Natural killer cell treated with Interleukin-12 subunit alpha and Interleukin-12 subunit beta and Interleukin-15 and Interleukin-18, amount 100 ng/mL, for 72 hours (primary cell): Measurements from ENCODE around the gene XYLT2. TPM values are rescaled to one million over a fixed set of nuclear protein-coding genes. Genes with fewer than 3 reads are reported as not detected.
"Not testable (repeated sequence)": the region's sequence is repeated elsewhere in the genome, so short reads cannot be mapped to it uniquely, and the experiment has no call there.

ENCODE experiments used
- ATAC-seq, 2 donors: fragments of 150-1000 bp; cut with Tn5 transposase in 1 of 2; sonication (Bioruptor Pico), chemical (Tn5 transposase) in 1 of 2; 2 replicates each; pipeline ENCODE4 v1.10.0; 2021
- DNase-seq: peaks from one replicate; pipeline ENCODE4 v3.0.0; 2022; ENCODE audit warnings: low spot score
- H3K27ac Mint-ChIP-seq, 2 donors: 1 replicate in 1 of 2; 2 replicates in 1 of 2; pipeline ENCODE4 v1.8.0; 2022; ENCODE audit warnings: mixed read lengths in 2 of 2, mild to moderate bottlenecking in 1 of 2, moderate library complexity in 1 of 2
- H3K27me3 Mint-ChIP-seq, 2 donors: 1 replicate in 1 of 2; 2 replicates in 1 of 2; pipeline ENCODE4 v1.8.0; 2022; ENCODE audit warnings: mixed read lengths in 2 of 2
- H3K36me3 Mint-ChIP-seq: one replicate; pipeline ENCODE4 v1.8.0; 2022; ENCODE audit warnings: mixed read lengths
- H3K4me1 Mint-ChIP-seq, 2 donors: 1 replicate in 1 of 2; 2 replicates in 1 of 2; pipeline ENCODE4 v1.8.0; 2022; ENCODE audit warnings: low read depth in 2 of 2, mixed read lengths in 2 of 2, mild to moderate bottlenecking in 1 of 2
- H3K4me3 Mint-ChIP-seq: one replicate; pipeline ENCODE4 v1.8.0; 2022; ENCODE audit warnings: mixed read lengths
- H3K9me3 Mint-ChIP-seq: 2 replicates; pipeline ENCODE4 v1.8.0; 2022; ENCODE audit warnings: mixed read lengths
- total RNA-seq, 2 donors: library from RNA; stranded (reverse); gene quantifications; one replicate each; pipeline ENCODE4 v1.2.3, GENCODE V29; 2022

Gene XYLT2
- total RNA-seq = 10 to 100 TPM; 19.6 to 27.1 TPM

DNA sequence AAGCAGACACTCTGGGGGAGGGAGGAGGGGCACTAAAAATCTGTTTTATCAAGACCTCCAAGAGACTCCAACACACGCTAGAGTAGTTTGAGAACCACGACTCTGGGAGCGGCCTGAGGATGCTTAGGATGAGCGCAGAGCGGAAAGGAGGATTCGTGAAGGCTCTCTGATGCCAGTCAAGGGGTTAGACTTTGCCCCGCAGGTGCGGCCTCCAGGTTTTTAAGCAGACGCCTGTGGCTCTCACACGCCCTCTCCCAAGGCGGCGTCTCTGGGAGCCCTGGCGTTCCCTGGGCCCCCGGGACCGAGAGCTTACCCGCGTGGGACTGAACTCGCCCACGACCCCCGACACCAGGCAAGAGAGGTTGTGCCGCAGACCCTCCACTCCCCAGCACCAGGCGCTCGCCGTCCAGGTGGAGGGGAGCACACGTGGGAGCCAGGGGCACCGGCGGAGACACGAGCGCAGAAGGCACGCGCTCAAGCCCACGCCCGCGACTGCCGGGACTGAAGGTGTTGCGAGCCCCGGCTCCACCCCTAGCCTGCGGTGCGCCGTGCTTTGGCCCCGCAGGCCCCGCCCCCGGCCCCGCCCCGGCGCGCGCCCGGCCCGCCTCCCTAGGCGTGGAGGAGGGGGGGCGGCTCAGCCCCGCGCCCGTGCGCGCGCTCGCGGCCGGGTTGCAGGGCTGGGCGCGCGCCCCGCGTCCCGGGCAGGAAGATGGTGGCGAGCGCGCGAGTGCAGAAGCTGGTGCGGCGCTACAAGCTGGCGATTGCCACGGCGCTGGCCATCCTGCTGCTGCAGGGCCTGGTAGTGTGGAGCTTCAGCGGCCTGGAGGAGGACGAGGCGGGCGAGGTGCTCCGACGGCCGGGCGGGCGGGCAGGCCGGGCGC is at the start of gene XYLT2:
XYLT2 (plus strand) TSS at position 695 of the 881 bp plus-strand sequence; CDS start at position 710, 15 bp downstream.
- peak; percentile 95 to 98 for ATAC-seq
- H3K27ac Mint-ChIP-seq = peak within 1 kb of the TSS; percentile 57 to 78

DNA sequence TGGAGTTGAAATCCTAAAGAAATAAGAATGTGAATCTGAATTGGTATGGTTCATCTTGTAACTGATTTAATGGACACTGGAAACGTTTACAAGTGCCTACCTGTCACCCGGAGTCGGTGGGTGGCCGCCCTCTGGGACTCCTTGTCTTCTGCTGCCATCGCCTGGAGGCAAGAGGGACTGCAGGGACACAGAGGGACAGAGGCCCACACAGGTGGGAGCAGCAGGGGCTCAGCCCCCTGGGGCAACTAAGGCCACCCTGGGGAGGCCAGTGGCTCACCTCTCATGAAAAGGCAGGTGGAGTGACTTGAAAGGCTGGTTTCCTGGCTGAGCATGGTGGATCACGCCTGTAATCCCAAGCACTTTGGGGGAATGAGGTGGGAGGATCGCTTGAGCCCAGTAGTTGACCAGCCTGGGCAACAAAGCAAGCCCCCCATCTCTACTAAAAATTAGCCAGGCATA is 48.5 kb upstream of the XYLT2 start:
- Mint-ChIP-seq H3K4me1 (peaks cover under 1 to 10% of the 10 kb centered on the region in 2 donors), H3K9me3 (no peaks in the 10 kb centered on the region), H3K27ac (no peak overlapping the region), H3K27me3 (peaks cover 17 to 19% of the 10 kb centered on the region in 2 donors), H3K36me3 (no peaks in the 10 kb centered on the region), H3K4me3 (no peak overlapping the region)
- DNase-seq (peak; percentile 65), ATAC-seq (peak; percentile 87 to 91)

More for the DNA sequence above, at the start of gene XYLT2:
- peak; percentile 94 for DNase-seq
- Mint-ChIP-seq H3K36me3 (no peaks in the 10 kb centered on the region), H3K9me3 (no peaks in the 10 kb centered on the region), H3K4me3 (peak within 1 kb of the TSS; percentile 85), H3K4me1 (peaks cover 9 to 22% of the 10 kb centered on the region in 2 donors), H3K27me3 (no peaks in the 10 kb centered on the region)

DNA sequence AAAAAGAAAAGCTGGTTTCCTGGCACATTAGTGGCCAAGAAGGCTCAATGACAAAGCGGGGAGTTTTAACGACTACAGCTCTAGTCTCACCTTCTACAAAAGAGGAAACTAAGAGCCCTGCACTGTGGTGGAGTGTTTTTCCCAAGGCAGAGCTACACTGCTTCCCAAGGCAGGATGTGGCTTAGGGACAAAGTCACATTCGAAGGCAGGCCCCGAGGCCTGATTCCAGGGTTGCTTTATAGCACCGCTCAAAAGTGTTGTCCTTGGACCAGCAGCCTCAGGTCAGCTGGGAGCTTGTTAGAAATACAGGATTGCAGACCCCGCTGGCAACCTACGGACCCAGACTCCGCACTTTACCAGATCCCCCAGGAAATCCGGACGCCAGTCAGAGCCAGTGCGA is 47.9 kb upstream of the XYLT2 start:
- H3K27ac Mint-ChIP-seq = no peak overlapping the region
- no peaks in the 10 kb centered on the region for H3K9me3 Mint-ChIP-seq
- H3K4me3 Mint-ChIP-seq = no peak overlapping the region
- H3K27me3 Mint-ChIP-seq = peaks cover 17 to 19% of the 10 kb centered on the region in 2 donors
- no peaks in the 10 kb centered on the region for H3K36me3 Mint-ChIP-seq
- H3K4me1 Mint-ChIP-seq = peaks cover 0 to 5% of the 10 kb centered on the region in 2 donors
- DNase-seq (no peak), ATAC-seq (no peak)

DNA sequence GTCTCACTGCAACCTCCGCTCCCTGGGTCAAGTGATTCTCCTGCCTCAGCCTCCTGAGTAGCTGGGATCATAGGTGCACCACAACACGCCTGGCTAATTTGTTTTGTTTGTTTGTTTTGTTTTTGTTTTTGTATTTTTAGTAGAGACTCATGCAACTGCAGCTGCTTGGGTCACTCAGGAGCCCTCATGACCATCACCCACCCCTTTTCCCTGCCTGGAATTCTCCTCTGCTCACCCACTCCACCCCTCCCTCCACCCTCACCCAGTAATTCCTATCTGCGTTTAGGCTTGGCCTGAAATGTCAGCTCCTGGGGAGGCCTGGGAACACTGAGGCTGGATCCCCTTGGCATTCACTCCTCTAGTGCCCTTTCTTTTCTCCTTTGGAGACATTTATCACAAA is 46.1 kb upstream of the XYLT2 start:
- ATAC-seq (no peak), DNase-seq (no peak)
- Mint-ChIP-seq H3K36me3 (no peaks in the 10 kb centered on the region), H3K27me3 (peaks cover 13 to 19% of the 10 kb centered on the region in 2 donors), H3K27ac (no peak overlapping the region), H3K4me3 (no peak overlapping the region), H3K4me1 (peaks cover 0 to 5% of the 10 kb centered on the region in 2 donors), H3K9me3 (no peaks in the 10 kb centered on the region)

DNA sequence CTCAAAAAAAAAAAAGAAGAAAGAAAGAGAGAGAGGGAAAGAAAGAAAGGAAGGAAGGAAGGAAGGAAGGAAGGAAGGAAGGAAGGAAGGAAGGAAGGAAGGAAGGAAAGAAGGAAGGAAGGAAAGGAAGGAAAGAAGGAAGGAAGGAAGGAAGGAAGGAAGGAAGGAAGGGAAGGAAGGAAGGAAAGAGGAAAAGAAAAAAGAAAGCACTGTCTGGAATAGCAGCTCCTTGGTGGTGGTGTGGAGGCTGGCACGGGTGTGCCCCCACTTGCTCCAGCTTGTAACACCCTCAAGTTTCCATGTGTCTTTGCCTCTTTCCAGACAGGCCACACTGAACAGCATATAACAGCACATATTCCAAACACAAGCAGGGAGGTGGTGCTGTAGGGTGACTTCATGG is 45.1 kb upstream of the XYLT2 start:
- ATAC-seq, H3K4me3 Mint-ChIP-seq, DNase-seq, H3K9me3 Mint-ChIP-seq, H3K4me1 Mint-ChIP-seq, H3K27ac Mint-ChIP-seq, H3K36me3 Mint-ChIP-seq: not testable (repeated sequence)
- peaks cover 9 to 13% of the 10 kb centered on the region in 2 donors for H3K27me3 Mint-ChIP-seq

DNA sequence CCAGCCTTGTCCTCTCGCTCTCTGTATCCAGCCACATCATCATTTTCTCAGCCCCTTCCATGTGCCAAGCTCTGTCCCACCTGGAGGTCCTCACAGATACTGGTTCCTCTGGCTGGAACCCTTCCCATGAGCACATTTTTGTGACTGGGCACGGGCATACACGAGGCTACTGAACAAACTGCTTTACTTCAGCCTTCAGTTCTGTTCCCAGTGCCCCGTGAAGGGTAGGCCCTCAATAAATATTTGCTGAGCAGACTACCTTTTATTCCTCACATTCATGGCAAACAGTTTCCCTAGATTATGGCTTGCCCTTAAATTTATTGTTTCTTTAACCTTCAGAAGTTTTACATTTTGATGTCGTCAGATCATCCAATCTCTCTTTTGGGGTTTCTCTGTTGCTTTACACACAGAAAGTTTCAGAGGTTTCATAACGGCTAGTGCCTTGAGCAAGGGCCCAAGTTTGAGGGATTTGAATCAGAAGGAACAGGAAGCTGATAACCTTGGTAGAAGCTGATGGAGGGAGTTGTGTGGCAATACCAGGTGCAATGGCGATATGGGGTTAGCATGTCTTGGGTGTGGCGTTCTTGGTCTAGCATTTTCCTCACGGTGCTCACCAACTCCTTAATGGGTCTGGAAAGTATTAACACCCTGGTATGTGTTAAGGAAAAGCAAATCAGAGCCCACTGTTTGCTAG is 43.9 kb upstream of the XYLT2 start:
- no peak for ATAC-seq
- DNase-seq = no peak
- Mint-ChIP-seq H3K36me3 (no peaks in the 10 kb centered on the region), H3K27ac (peak overlapping the region in 1 of 2 donors; percentile 19), H3K9me3 (no peaks in the 10 kb centered on the region), H3K27me3 (peaks cover 5 to 18% of the 10 kb centered on the region in 2 donors), H3K4me1 (peaks cover 0 to 5% of the 10 kb centered on the region in 2 donors), H3K4me3 (no peak overlapping the region)

DNA sequence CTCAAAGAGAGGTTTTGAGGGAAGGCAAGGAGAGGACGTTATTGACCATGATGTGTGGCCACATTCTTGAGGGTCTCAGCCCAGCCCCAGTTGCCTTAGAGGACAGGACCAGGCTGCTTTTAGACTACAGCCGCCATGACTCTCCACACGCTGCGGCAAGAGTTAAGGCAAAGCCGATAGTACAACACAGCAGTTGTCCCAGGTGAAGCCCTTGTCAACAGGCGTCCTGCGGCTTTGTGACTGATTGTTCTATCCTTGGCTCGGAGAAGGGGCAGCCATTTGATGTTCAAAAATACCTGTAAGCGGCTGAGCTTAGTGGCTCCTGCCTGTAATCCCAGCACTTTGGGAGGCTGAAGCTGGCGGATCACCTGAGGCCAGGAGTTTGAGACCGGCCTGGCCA is 42.9 kb upstream of the XYLT2 start:
- Mint-ChIP-seq H3K9me3 (no peaks in the 10 kb centered on the region), H3K27me3 (peaks cover 5 to 14% of the 10 kb centered on the region in 2 donors), H3K36me3 (no peaks in the 10 kb centered on the region), H3K27ac (no peak overlapping the region), H3K4me1 (peaks cover 0 to 5% of the 10 kb centered on the region in 2 donors), H3K4me3 (no peak overlapping the region)
- no peak for DNase-seq
- ATAC-seq = no peak

DNA sequence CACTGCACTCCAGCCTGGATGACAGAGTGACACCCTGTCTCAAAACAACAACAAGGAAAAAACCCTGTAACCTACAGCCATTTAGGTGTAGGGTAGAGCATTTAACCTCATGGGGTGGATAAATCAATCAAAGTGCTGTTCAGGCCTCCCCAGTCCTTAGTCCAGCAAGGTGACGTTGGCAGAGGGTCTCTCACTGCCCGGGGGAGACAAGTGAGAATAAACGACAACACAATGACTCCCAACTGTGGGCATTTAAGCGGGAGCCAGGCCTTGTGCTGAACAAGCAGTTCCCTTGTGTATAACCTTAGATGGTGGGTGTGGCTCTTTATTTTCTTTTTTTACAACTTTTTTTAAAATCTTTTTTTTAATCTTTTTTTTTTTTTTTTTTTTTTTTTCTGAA is 42.3 kb upstream of the XYLT2 start:
- Mint-ChIP-seq H3K4me1 (peaks cover 0 to 5% of the 10 kb centered on the region in 2 donors), H3K36me3 (no peaks in the 10 kb centered on the region), H3K27me3 (peaks cover 5 to 14% of the 10 kb centered on the region in 2 donors), H3K27ac (no peak overlapping the region), H3K9me3 (no peaks in the 10 kb centered on the region), H3K4me3 (no peak overlapping the region)
- ATAC-seq (no peak), DNase-seq (no peak)

DNA sequence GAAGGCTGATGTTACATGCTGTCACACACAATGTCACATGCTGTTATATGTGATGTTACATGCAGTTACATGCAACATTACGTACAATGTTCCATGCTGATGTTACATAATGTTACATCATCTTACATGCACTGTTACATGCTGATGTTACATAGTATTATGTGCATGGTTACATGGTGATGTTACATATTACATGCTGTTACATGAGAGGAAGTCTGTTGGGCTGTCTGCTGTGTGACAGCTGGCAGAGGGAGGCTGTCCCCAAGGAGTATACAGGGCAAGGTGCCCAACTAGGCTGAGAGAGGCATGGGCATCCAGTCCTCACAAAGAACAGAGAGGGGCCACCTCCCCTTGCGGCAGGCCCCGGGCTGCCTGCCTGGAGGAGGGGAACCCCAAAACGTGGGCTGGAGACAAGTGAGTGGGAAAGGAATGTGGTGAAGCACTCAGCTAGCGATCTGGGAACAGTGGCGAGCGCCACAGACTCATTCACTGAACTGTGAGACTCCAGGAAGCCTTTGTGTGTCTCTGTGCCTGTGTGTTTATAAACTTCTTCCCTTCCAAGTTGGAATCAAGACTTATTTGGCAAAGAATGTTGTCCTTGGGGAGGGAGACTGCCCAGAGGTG is 41.0 kb upstream of the XYLT2 start:
- Mint-ChIP-seq H3K9me3 (no peaks in the 10 kb centered on the region), H3K36me3 (no peaks in the 10 kb centered on the region), H3K4me3 (no peak overlapping the region), H3K4me1 (peaks cover 0 to 5% of the 10 kb centered on the region in 2 donors), H3K27me3 (peaks cover 5 to 14% of the 10 kb centered on the region in 2 donors), H3K27ac (no peak overlapping the region)
- ATAC-seq (no peak), DNase-seq (no peak)

DNA sequence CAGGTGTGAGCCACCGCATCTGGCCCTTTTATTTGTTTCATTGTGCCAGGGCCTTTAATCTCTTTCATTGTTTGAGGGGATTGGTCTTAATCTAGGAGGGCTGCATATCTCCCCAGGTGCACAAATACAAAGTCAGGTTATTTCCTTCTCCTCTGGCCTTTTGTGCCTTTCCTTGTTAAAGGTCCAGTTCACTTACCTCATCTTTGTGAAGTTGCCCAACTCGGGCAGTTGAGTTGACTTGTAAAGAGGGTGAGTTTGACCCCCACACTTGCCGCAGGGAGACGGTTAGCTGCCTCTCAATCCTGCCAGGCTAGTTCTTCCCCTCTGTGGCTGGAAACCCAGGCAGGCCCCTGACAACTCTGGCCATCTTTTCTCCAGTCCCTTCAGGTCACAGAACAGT is 38.3 kb upstream of the XYLT2 start:
- Mint-ChIP-seq H3K4me3 (no peak overlapping the region), H3K27ac (no peak overlapping the region), H3K27me3 (peaks cover 16 to 20% of the 10 kb centered on the region in 2 donors), H3K36me3 (no peaks in the 10 kb centered on the region), H3K9me3 (no peaks in the 10 kb centered on the region), H3K4me1 (peaks cover 9 to 12% of the 10 kb centered on the region in 2 donors)
- no peak for DNase-seq
- no peak for ATAC-seq

DNA sequence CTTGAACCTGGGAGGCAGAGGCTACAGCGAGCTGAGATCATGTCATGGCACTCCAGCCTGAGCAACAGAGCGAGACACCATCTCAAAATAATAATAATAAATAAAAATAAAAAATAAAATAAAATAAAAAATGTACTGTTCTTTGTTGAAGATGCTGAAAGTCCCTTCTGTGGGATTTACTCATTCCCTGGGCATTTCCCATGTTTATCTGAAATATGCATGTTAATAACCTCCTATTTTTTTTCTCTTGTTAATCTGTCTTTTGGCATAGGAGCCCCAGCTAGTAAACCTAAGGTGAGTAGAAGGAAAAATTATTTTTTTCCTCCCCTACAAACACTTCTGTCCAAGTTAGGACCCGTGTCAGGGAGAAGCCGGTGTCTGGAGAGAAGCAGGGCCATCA is 37.3 kb upstream of the XYLT2 start:
- peaks cover 26 to 27% of the 10 kb centered on the region in 2 donors for H3K27me3 Mint-ChIP-seq
- no peak overlapping the region for H3K4me3 Mint-ChIP-seq
- no peaks in the 10 kb centered on the region for H3K36me3 Mint-ChIP-seq
- ATAC-seq (no peak), DNase-seq (no peak)
- no peaks in the 10 kb centered on the region for H3K9me3 Mint-ChIP-seq
- no peak overlapping the region for H3K27ac Mint-ChIP-seq
- H3K4me1 Mint-ChIP-seq = peaks cover 9 to 12% of the 10 kb centered on the region in 2 donors

DNA sequence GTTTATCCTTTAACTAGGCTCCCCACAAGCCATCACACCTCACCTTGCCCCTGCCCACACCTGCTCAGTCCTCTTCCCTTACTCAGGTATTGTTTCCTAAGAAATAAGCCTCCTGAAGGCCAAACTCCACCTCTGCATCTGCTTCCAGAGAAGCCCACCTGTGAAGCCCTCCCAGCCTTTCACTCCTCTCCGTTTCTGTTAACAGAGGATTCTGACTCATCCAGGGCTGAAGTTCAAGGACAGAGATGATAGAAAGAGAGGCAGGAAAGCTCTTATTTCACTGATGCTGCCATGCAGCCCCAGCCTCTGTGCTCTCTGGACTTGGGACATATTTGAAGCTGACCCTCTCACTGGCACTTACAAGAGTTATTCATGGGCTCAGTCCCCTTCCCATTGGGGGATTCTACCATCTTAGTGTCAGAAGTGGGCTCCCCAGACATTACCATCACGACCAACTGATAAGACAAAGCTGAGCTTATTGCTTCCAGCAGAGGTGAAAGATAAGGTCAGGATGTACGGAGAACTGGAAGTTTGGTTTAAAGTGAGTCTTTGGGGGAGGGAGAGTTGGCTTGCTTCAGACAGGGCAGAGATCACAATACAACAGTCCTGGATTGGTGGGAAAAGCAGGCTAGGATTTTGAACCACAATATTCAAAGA is 35.3 kb upstream of the XYLT2 start:
- peak overlapping the region; percentile 70 for H3K4me3 Mint-ChIP-seq
- H3K9me3 Mint-ChIP-seq = no peaks in the 10 kb centered on the region
- peak overlapping the region; percentile 34 to 43 for H3K27ac Mint-ChIP-seq
- peaks cover 31 to 38% of the 10 kb centered on the region in 2 donors for H3K27me3 Mint-ChIP-seq
- ATAC-seq (no peak), DNase-seq (no peak)
- H3K4me1 Mint-ChIP-seq = peaks cover 9 to 12% of the 10 kb centered on the region in 2 donors
- H3K36me3 Mint-ChIP-seq = no peaks in the 10 kb centered on the region

DNA sequence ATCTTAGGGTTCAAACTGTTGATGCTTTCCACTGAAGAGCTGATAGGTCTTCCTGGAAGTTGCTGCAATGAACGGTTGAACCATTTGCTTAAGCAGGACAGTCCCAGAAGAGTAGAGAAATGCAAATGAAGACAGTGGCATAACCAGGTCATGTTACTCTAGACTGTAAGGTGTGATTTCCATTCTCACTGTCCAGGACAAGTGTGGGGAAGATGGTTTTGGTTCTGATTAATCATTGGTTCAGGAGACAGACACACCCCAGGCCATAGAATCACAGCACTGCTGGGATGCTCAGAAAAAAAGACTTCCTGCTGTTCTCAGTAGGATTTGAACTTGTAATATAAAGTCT is 34.8 kb upstream of the XYLT2 start:
- Mint-ChIP-seq H3K27ac (peak overlapping the region; percentile 34 to 43), H3K9me3 (no peaks in the 10 kb centered on the region), H3K36me3 (no peaks in the 10 kb centered on the region), H3K4me1 (peaks cover 9 to 12% of the 10 kb centered on the region in 2 donors), H3K4me3 (peak overlapping the region; percentile 70), H3K27me3 (peaks cover 29 to 38% of the 10 kb centered on the region in 2 donors)
- ATAC-seq = peak; percentile 77 to 81
- no peak for DNase-seq
